Keratinocyte (primary cell): ENCODE measurements around the gene IREB2. TPM values are rescaled to one million over a fixed set of nuclear protein-coding genes. Genes with fewer than 3 reads are reported as not detected.

Experiments
- DNase-seq: peaks from one replicate; pipeline ENCODE4 v3.0.0-alpha.2; 2011; ENCODE audit warnings: low read depth, missing footprints, low spot score
- FAIRE-seq: peaks from 2 replicates; lab custom pipeline; 2011; peaks lifted over from hg19 to GRCh38; lab: Jason Lieb, UNC
- H2AFZ ChIP-seq: 2 replicates; pipeline ENCODE4 v1.6.0; 2012; ENCODE audit warnings: low read length, control low read depth, inconsistent platforms; ENCODE audit not compliant: control insufficient read depth
- H3K27ac ChIP-seq: 2 replicates; pipeline ENCODE4 v1.5.1; 2011; ENCODE audit warnings: low read length; ENCODE audit not compliant: control insufficient read depth, insufficient read depth
- H3K27me3 ChIP-seq: 3 replicates; pipeline ENCODE4 v1.6.0; 2011; ENCODE audit warnings: low read length; ENCODE audit not compliant: control insufficient read depth, insufficient read depth; ENCODE audit errors: extremely low read depth
- H3K36me3 ChIP-seq, 2 experiments: 2 replicates in 1 of 2; 3 replicates in 1 of 2; pipeline ENCODE4 v1.5.1; 2011; ENCODE audit warnings: low read length in 2 of 2, mild to moderate bottlenecking in 1 of 2; ENCODE audit not compliant: control insufficient read depth in 2 of 2, insufficient read depth in 2 of 2; ENCODE audit errors: extremely low read depth in 1 of 2
- H3K4me1 ChIP-seq: 3 replicates; pipeline ENCODE4 v1.5.1; 2011; ENCODE audit warnings: low read length; ENCODE audit not compliant: control insufficient read depth, insufficient read depth; ENCODE audit errors: extremely low read depth
- H3K4me2 ChIP-seq: 3 replicates; pipeline ENCODE4 v1.6.0; 2011; ENCODE audit warnings: low read depth, low read length; ENCODE audit not compliant: control insufficient read depth, insufficient read depth; ENCODE audit errors: extremely low read depth
- H3K4me3 ChIP-seq, 3 experiments: fragments of 200-600 bp in 1 of 3; sonication (generic) in 1 of 3; 2 replicates in 2 of 3; 3 replicates in 1 of 3; pipeline ENCODE4 v1.5.1; 2011 to 2016; ENCODE audit warnings: low read length in 3 of 3, mild to moderate bottlenecking in 3 of 3, control low read depth in 2 of 3, inconsistent platforms in 1 of 3, low read depth in 1 of 3, mixed read lengths in 1 of 3, mixed run types in 1 of 3, moderate library complexity in 1 of 3; ENCODE audit not compliant: control insufficient read depth in 2 of 3, insufficient read depth in 2 of 3; ENCODE audit errors: extremely low read depth in 1 of 3
- H3K79me2 ChIP-seq: 2 replicates; pipeline ENCODE4 v1.6.0; 2012; ENCODE audit warnings: low read length; ENCODE audit not compliant: control insufficient read depth, insufficient read depth
- H3K9ac ChIP-seq: 3 replicates; pipeline ENCODE4 v1.6.0; 2011; ENCODE audit warnings: low read length; ENCODE audit not compliant: control insufficient read depth, insufficient read depth; ENCODE audit errors: extremely low read depth
- H3K9me1 ChIP-seq: 3 replicates; pipeline ENCODE4 v1.6.0; 2011; ENCODE audit warnings: low read length; ENCODE audit not compliant: control insufficient read depth, insufficient read depth; ENCODE audit errors: extremely low read depth
- H3K9me3 ChIP-seq: 2 replicates; pipeline ENCODE4 v1.5.1; 2012; ENCODE audit warnings: low read depth, low read length; ENCODE audit not compliant: control insufficient read depth
- H4K20me1 ChIP-seq: 3 replicates; pipeline ENCODE4 v1.6.0; 2011; ENCODE audit warnings: low read length; ENCODE audit not compliant: control insufficient read depth, insufficient read depth; ENCODE audit errors: extremely low read depth
- CTCF ChIP-seq, 3 experiments: IDR thresholded peaks in 1 of 3; conservative IDR thresholded peaks in 1 of 3; optimal IDR thresholded peaks in 1 of 3; 2 replicates in 2 of 3; 3 replicates in 1 of 3; pipeline versions ENCODE3 to v1.5.1; 2011; ENCODE audit warnings: low read length in 3 of 3, mild to moderate bottlenecking in 3 of 3, moderate library complexity in 2 of 3, control low read depth in 1 of 3, inconsistent platforms in 1 of 3; ENCODE audit not compliant: insufficient read depth in 2 of 3; ENCODE audit errors: extremely low read depth in 1 of 3
- EZH2 ChIP-seq: IDR thresholded peaks from one replicate; pipeline ENCODE4 v1.6.1; 2012; ENCODE audit warnings: inconsistent platforms, mild to moderate bottlenecking, low read length, moderate library complexity
- dilution Hi-C: fragments of 300-500 bp; cut with MboI; formaldehyde crosslinking; loops from one replicate; pipeline ENCODE4 v1.7.0; 2020; ENCODE audit warnings: low sequenced_read_pairs; ENCODE audit not compliant: extremely low pct_ligation_motif_present
- polyA plus RNA-seq, 5 experiments: library from polyadenylated mRNA; depleted of rRNA in 3 of 5; stranded (reverse) in 3 of 5; stranded (forward) in 1 of 5; unstranded in 1 of 5; fragments of >200 nt; gene quantifications; 1 replicate in 1 of 5; 2 replicates in 3 of 5; 3 replicates in 1 of 5; pipeline versions ENCODE4 v1.2.1 to v1.2.3, GENCODE V29; 2011 to 2012; ENCODE audit warnings: missing spikeins in 2 of 5, low read depth in 1 of 5, low replicate concordance in 1 of 5

IREB2 gene
- polyA plus RNA-seq, 1 donor (not counting 4 experiments of a cell fraction or from before 2014, with no cell fraction given): 20.5 TPM

GRCh38 chr15:78449220-78449999 lies 11.4 kb downstream of the IREB2 start:
- Histone ChIP-seq H3K4me3 (no peak overlapping the region), H3K4me2 (peak overlapping the region; percentile 14), H3K9me3 (no peaks in the 10 kb centered on the region), H3K79me2 (peaks cover 87% of the 10 kb centered on the region), H3K27me3 (no peaks in the 10 kb centered on the region), H3K9me1 (peaks cover 2% of the 10 kb centered on the region), H3K4me1 (peaks cover 19% of the 10 kb centered on the region), H3K27ac (peak overlapping the region; percentile 10), H3K36me3 (peaks cover 4 to 6% of the 10 kb centered on the region in 2 experiments), H3K9ac (no peak overlapping the region), H2AFZ (no peak overlapping the region), H4K20me1 (no peaks in the 10 kb centered on the region)
- dilution Hi-C loops: no loop called here
- TF ChIP-seq EZH2: no peak
- TF ChIP-seq CTCF (optimal IDR thresholded peaks at IDR 0.05 in 1 of 3, IDR thresholded peaks at IDR 0.05 in 1 of 3, conservative IDR thresholded peaks at IDR 0.05 in 1 of 3; ENCODE audit: extremely low read depth in 1 of 3, insufficient read depth in 2 of 3, low read length in 3 of 3): no peak
- DNase-seq (no peak), FAIRE-seq (no peak)

- H3K79me2 ChIP-seq: peaks cover 90% of the 10 kb centered on the region
- no peaks in the 10 kb centered on the region for H3K27me3 ChIP-seq
- no peak overlapping the region for H3K4me3 ChIP-seq
- no peaks in the 10 kb centered on the region for H4K20me1 ChIP-seq
- H3K27ac ChIP-seq: no peak overlapping the region
- H3K36me3 ChIP-seq: peaks cover 6 to 7% of the 10 kb centered on the region in 2 experiments
- no peak overlapping the region for H2AFZ ChIP-seq
- peaks cover 2% of the 10 kb centered on the region for H3K9me1 ChIP-seq
- DNase-seq (no peak), FAIRE-seq (no peak)
- H3K4me1 ChIP-seq: peaks cover 19% of the 10 kb centered on the region
- no peak overlapping the region for H3K4me2 ChIP-seq
- no peaks in the 10 kb centered on the region for H3K9me3 ChIP-seq
- no peak overlapping the region for H3K9ac ChIP-seq
- no peak for TF ChIP-seq CTCF (optimal IDR thresholded peaks at IDR 0.05 in 1 of 3, IDR thresholded peaks at IDR 0.05 in 1 of 3, conservative IDR thresholded peaks at IDR 0.05 in 1 of 3; ENCODE audit: extremely low read depth in 1 of 3, insufficient read depth in 2 of 3, low read length in 3 of 3)
- no peak for TF ChIP-seq EZH2
- dilution Hi-C loops: no loop called here
These were observed 12.4 kb downstream of the IREB2 start for GRCh38 chr15:78450285-78450858.
